Smooth muscle cell (in vitro differentiated cells): ENCODE measurements around the gene ERC2. TPM values are rescaled to one million over a fixed set of nuclear protein-coding genes. Genes with fewer than 3 reads are reported as not detected.
A peak's percentile ranks its signal among the peaks of the same experiment; 100 is the strongest.
"Not testable (repeated sequence)": the region's sequence is repeated elsewhere in the genome, so short reads cannot be mapped to it uniquely, and the experiment has no call there.

Source experiments
- DNase-seq: peaks from one replicate; lab custom pipeline; 2025; ENCODE audit not compliant: unreplicated experiment; lab: John Stamatoyannopoulos, UW
- H2AFZ ChIP-seq: fragments of 200-600 bp; sonication (generic); 2 replicates; pipeline ENCODE4 v1.6.0; 2016; ENCODE audit warnings: antibody characterized with exemption, low read depth, mild to moderate bottlenecking
- H3F3A ChIP-seq: fragments of 200-600 bp; sonication (generic); 2 replicates; pipeline ENCODE4 v1.6.0; 2017; ENCODE audit warnings: antibody characterized with exemption, low read depth
- H3K27ac ChIP-seq: fragments of 200-600 bp; sonication (generic); 2 replicates; pipeline ENCODE4 v1.5.1; 2016; ENCODE audit warnings: low read depth, mild to moderate bottlenecking
- H3K27me3 ChIP-seq: fragments of 200-600 bp; sonication (generic); 2 replicates; pipeline ENCODE4 v1.6.1; 2016; ENCODE audit warnings: low read depth, mild to moderate bottlenecking
- H3K36me3 ChIP-seq: fragments of 200-600 bp; sonication (generic); 2 replicates; pipeline ENCODE4 v1.5.1; 2016; ENCODE audit warnings: low read depth
- H3K4me1 ChIP-seq: fragments of 200-600 bp; sonication (generic); 2 replicates; pipeline ENCODE4 v1.5.1; 2016; ENCODE audit warnings: low read depth
- H3K4me2 ChIP-seq: fragments of 200-600 bp; sonication (generic); 2 replicates; pipeline ENCODE4 v1.6.0; 2016; ENCODE audit warnings: mild to moderate bottlenecking
- H3K4me3 ChIP-seq: fragments of 200-600 bp; sonication (generic); 2 replicates; pipeline ENCODE4 v1.5.1; 2016; ENCODE audit warnings: mild to moderate bottlenecking
- H3K79me2 ChIP-seq: fragments of 200-600 bp; sonication (generic); 2 replicates; pipeline ENCODE4 v1.6.0; 2016; ENCODE audit warnings: low read depth, mild to moderate bottlenecking
- H3K9ac ChIP-seq: fragments of 200-600 bp; sonication (generic); 2 replicates; pipeline ENCODE4 v1.6.0; 2016; ENCODE audit warnings: low read depth
- H3K9me3 ChIP-seq: fragments of 200-600 bp; sonication (generic); replicated peaks from 2 replicates; pipeline ENCODE4 v1.5.1; 2016; ENCODE audit warnings: low read depth
- H4K20me1 ChIP-seq: fragments of 200-600 bp; sonication (generic); 2 replicates; pipeline ENCODE4 v1.6.0; 2016; ENCODE audit warnings: low read depth
- CTCF ChIP-seq: fragments of 200-600 bp; sonication (generic); IDR thresholded peaks from 2 replicates; pipeline ENCODE4 v1.5.1; 2017; ENCODE audit warnings: borderline replicate concordance, mild to moderate bottlenecking, antibody characterized with exemption; ENCODE audit not compliant: insufficient read depth, poor library complexity, severe bottlenecking
- WGBS: methylation state at CpG from one replicate; pipeline ENCODE4 v1.1.7; 2016; ENCODE audit warnings: low lambda C conversion rate; 5-methylcytosine and 5-hydroxymethylcytosine counted together
- polyA plus RNA-seq: library from polyadenylated mRNA; unstranded; fragments of >200 nt; fragmentation: Nextera tagmentation; extraction: Ambion mirVana; gene quantifications from 2 replicates; pipeline ENCODE4 v1.2.1, GENCODE V29; 2016
- total RNA-seq: library from RNA; depleted of rRNA; stranded (reverse); fragments of >200 nt; gene quantifications from 2 replicates; pipeline ENCODE4 v1.2.3, GENCODE V29; 2014

ERC2 gene
- total and polyA plus RNA-seq, 2 experiments from 2014 or later = 1.1 TPM; not detected in 1

- H3K9ac ChIP-seq = no peak overlapping the region
Observed at GRCh38 chr3:55507808-55508207, 960.5 kb downstream of the ERC2 start.

GRCh38 chr3:55505776-55506175, 962.5 kb downstream of the ERC2 start:
- Histone ChIP-seq H3K79me2 (no peaks in the 10 kb centered on the region), H3K9me3 (no peaks in the 10 kb centered on the region), H3K27ac (no peak overlapping the region), H3K36me3 (no peaks in the 10 kb centered on the region), H3K4me1 (no peaks in the 10 kb centered on the region), H3K9ac (no peak overlapping the region), H2AFZ (no peak overlapping the region), H3F3A (no peaks in the 10 kb centered on the region), H3K27me3 (no peaks in the 10 kb centered on the region), H3K4me2 (no peak overlapping the region), H4K20me1 (no peaks in the 10 kb centered on the region), H3K4me3 (no peak overlapping the region)
- WGBS = 97% methylated on average over 4 of the region's 4 CpGs
- TF ChIP-seq CTCF = no peak
- DNase-seq = no peak

More at GRCh38 chr3:55507808-55508207, 960.5 kb downstream of the ERC2 start:
- H3K27ac ChIP-seq = no peak overlapping the region
- no peak for TF ChIP-seq CTCF
- peaks cover 8% of the 10 kb centered on the region for H3K4me1 ChIP-seq
- H3K4me3 ChIP-seq = no peak overlapping the region
- no peaks in the 10 kb centered on the region for H3K36me3 ChIP-seq
- no peak for DNase-seq
- H3F3A ChIP-seq = no peaks in the 10 kb centered on the region
- no peaks in the 10 kb centered on the region for H3K79me2 ChIP-seq
- no peaks in the 10 kb centered on the region for H4K20me1 ChIP-seq
- H2AFZ ChIP-seq = no peak overlapping the region
- WGBS = 97% methylated on average over 1 of the region's 1 CpG
- no peaks in the 10 kb centered on the region for H3K9me3 ChIP-seq
- H3K27me3 ChIP-seq = no peaks in the 10 kb centered on the region
- no peak overlapping the region for H3K4me2 ChIP-seq

- 50% methylated on average over 6 of the region's 6 CpGs for WGBS
- not testable (repeated sequence) for H3F3A ChIP-seq, H3K27ac ChIP-seq, H3K27me3 ChIP-seq, H3K4me1 ChIP-seq, H3K4me3 ChIP-seq, H3K36me3 ChIP-seq, H3K9ac ChIP-seq, H2AFZ ChIP-seq, H4K20me1 ChIP-seq, H3K4me2 ChIP-seq, H3K9me3 ChIP-seq, H3K79me2 ChIP-seq, DNase-seq
- TF ChIP-seq CTCF = peak; percentile 34
Observed at GRCh38 chr3:55505102-55505501, 963.2 kb downstream of the ERC2 start.

- no peaks in the 10 kb centered on the region for H3K36me3 ChIP-seq
- DNase-seq = no peak
- H3K9me3 ChIP-seq = no peaks in the 10 kb centered on the region
- H3K4me2 ChIP-seq = no peak overlapping the region
- TF ChIP-seq CTCF = no peak
- H3K4me1 ChIP-seq = no peaks in the 10 kb centered on the region
- H3K4me3 ChIP-seq = no peak overlapping the region
- H3K79me2 ChIP-seq = no peaks in the 10 kb centered on the region
- H2AFZ ChIP-seq = no peak overlapping the region
- H4K20me1 ChIP-seq = no peaks in the 10 kb centered on the region
- WGBS = 86% methylated on average over 3 of the region's 3 CpGs
- H3F3A ChIP-seq = no peaks in the 10 kb centered on the region
- H3K9ac ChIP-seq = no peak overlapping the region
- H3K27ac ChIP-seq = no peak overlapping the region
- no peaks in the 10 kb centered on the region for H3K27me3 ChIP-seq
Observed at GRCh38 chr3:55501905-55502304, 966.4 kb downstream of the ERC2 start.
